IPS-NIHi7 (cell line): Measurements from ENCODE around the gene CRMP1.

Source experiments
- DNase-seq: peaks from one replicate; pipeline ENCODE4 v3.0.0; 2012; ENCODE audit warnings: mixed read lengths; ENCODE audit errors: extremely low spot score

Gene CRMP1

GRCh38 chr4:5893004-5893580 lies at the start of gene CRMP1:
CRMP1 (minus strand) TSS chr4:5893086; CDS start chr4:5892969, 117 bp downstream.
- DNase-seq: peak; percentile 95

GRCh38 chr4:5941601-5942000 lies 48.7 kb upstream of the CRMP1 start:
- DNase-seq: no peak

- peak; percentile 48 for DNase-seq
These were observed 47.8 kb upstream of the CRMP1 start for GRCh38 chr4:5940470-5941203.

- no peak for DNase-seq
These were observed 41.3 kb upstream of the CRMP1 start for GRCh38 chr4:5933996-5934831.

GRCh38 chr4:5933116-5933515 lies 40.2 kb upstream of the CRMP1 start:
- DNase-seq: no peak

- DNase-seq: no peak
These were observed 39.2 kb upstream of the CRMP1 start for GRCh38 chr4:5932035-5932568.

GRCh38 chr4:5931526-5931925 lies 38.6 kb upstream of the CRMP1 start:
- no peak for DNase-seq

- no peak for DNase-seq
These were observed 38.0 kb upstream of the CRMP1 start for GRCh38 chr4:5930876-5931275.

GRCh38 chr4:5930456-5930855 lies 37.6 kb upstream of the CRMP1 start:
- no peak for DNase-seq

GRCh38 chr4:5928844-5929420 lies 36.0 kb upstream of the CRMP1 start:
- DNase-seq: no peak

GRCh38 chr4:5928274-5928673 lies 35.4 kb upstream of the CRMP1 start:
- DNase-seq: no peak

- no peak for DNase-seq
These were observed 34.9 kb upstream of the CRMP1 start for GRCh38 chr4:5927747-5928146.

GRCh38 chr4:5927116-5927515 lies 34.2 kb upstream of the CRMP1 start:
- DNase-seq: no peak

- no peak for DNase-seq
These were observed 33.7 kb upstream of the CRMP1 start for GRCh38 chr4:5926598-5926997.

- DNase-seq: no peak
These were observed 32.7 kb upstream of the CRMP1 start for GRCh38 chr4:5925419-5926200.

GRCh38 chr4:5924461-5925125 lies 31.7 kb upstream of the CRMP1 start:
- no peak for DNase-seq

- no peak for DNase-seq
These were observed 30.5 kb upstream of the CRMP1 start for GRCh38 chr4:5923376-5923775.

GRCh38 chr4:5922556-5922955 lies 29.7 kb upstream of the CRMP1 start:
- no peak for DNase-seq

GRCh38 chr4:5921981-5922380 lies 29.1 kb upstream of the CRMP1 start:
- DNase-seq: no peak

GRCh38 chr4:5921101-5921980 lies 28.5 kb upstream of the CRMP1 start:
- no peak for DNase-seq
